ENCODE data around the gene ALOX12B.
A peak's percentile ranks its signal among the peaks of the same experiment; 100 is the strongest.
"Not testable (repeated sequence)": the region's sequence is repeated elsewhere in the genome, so short reads cannot be mapped to it uniquely, and the experiment has no call there.

The ALOX12B gene

DNA sequence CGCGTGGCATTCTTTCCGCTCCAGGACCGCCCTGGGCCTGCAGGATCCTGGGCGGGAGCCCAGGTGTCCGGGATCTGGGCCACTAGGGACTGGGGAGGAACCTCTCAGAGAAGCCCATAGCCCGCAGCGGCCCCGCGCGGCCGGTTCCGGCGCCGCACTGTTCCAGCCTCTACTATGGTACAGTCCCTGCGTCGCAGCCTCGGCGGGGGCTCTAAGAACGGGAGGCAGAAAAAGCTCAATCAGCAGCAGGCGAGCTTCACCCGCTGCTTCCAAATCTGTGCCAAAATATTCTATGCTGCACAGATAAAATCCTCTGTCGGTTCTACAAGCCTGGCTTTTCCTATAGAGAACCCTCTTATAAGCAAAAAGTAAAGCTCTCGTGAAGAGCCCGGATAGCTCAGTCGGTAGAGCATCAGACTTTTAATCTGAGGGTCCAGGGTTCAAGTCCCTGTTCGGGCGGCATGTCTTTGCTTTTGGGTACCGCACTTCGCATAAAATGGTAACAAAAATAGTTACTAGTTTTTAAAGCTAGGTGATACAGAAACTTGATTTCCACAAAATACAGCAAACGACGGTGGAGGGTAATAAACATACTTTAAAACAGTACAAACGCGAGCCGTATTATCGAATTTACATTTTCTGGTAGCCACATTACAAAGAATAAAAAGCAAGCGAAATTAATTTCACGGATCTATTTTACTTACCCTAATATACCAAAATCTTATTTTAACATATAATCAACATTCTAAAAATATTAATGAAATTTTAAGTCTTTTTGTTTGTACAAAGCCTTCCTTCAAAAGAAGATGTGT lies 31.5 kb upstream of the ALOX12B start:
- peak; percentile 87 for DNase-seq

DNA sequence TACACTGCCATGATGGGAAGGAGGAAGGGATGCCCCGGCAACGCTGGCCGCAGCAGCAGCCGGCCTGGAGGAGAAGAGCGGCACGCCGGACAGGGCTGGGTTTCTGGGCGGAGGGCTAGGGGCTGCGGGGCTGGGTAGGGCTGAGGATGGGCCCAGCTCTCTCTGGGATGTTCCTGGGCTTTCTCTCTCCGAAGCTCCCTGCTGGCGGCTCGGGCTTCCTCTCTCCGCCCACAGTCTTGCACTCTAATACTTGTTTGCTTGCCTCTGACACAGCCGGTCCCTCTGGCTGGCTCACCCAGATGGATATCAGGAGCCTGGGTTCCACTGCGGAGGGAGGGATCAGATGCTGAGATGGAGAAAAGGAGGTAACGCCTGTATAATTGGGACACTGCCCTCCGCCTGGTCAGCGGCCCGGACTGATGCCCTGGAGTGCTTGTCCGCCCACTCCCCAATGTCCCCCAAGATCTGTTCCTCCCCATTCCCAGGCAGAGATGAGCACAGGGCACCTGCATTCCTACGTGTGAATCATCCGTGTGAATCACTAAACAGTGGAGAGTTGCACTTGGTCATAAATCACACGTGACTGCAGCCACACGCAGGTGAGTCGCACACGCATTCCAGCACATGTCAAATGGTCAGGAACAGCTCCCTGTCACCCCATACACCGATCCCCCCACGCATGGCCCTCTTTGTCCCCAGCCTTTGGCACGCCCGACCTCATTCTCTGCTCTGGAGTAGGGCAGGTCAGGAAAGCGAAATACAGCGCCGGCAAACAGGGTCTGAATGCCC lies 30.7 kb upstream of the ALOX12B start, which contains the start of gene ALOXE3:
ALOXE3 (minus strand) TSS at position 535 of the 789 bp plus-strand sequence; CDS start at position 11, 524 bp downstream.
- DNase-seq, result peak; percentile 47

GRCh38 chr17:8117367-8117979 lies 30.0 kb upstream of the ALOX12B start:
- no peak for DNase-seq

DNA sequence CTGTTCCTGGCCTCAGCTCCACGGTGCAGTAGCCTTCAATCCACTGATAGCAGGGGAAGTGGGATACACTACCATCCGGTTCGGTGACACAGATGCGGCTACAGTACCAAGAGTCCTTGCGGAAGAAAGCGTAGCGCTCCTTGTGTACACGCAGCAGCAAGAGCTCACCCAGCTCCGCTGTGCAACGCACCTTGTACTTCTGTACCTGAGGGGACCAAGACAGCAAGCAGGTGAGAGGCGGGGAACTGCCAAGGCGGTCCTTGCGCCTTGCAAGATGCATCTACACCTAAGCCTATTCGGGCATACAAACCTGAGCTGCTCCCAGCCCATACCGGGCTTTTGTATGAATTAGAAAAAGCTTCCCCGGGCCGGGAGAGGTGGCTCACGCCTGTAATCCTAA lies 29.3 kb upstream of the ALOX12B start:
- peak; percentile 23 for DNase-seq

DNA sequence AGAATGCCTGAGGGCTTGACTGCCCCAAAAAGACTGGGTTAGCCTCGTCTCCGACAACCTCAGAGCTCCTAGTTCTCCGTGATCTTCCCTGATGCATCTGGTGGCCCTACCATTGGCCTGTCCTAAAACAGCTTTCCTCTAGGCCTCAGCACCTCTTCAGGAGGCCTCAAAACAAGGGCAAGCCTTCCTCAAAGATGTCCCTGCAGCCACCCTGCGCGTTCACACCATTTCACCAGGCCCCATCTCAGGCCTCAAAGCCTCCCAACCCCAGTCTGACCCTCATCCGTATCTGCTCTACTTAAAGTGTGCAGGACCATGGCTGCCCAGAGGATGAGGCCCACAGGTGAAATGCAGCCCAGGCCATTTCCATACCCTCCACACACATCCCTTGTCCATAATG lies 23.4 kb upstream of the ALOX12B start:
- DNase-seq, result no peak

- no peak for DNase-seq
Observed at GRCh38 chr17:8110456-8110804, 22.9 kb upstream of the ALOX12B start.

DNA sequence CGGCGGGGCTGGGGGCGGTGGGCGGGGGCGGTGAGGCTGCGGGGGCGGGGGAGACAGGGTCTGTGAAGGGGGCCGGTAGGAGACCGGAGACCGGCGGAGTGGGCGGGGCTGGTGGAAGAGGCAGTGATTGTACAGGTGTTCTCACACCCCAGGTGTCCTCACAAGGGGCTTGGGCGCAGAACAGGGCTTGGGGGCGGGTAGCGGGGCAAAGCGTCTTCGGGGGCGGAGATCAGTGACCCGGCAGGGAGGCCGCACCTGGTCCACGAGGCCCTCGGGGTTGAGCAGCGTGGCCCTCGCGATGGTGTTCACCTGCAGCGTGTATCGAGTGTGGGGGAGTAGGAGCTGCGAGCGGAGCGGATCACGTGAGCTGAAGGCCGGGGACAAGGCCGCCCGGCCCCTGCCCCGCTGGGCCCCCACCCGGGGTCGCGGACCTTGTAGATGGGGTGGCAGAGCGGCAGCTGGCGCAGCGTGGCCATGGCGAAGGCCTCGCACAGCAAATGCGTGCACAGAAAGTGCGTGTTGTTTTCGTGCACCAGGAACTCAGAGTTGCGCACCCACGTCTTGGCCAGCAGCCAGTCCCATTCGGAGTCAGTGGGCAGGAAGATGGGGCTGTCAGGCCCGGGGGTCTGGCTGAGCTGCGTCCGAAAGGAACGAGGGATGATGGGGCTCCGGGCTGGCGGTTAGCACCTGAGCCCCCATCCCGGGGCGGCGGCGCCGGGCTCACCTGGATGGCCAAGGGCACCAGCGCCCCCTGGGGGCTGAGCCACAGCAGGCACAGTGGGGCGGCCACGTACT lies 22.3 kb upstream of the ALOX12B start:
- DNase-seq, result peak; percentile 91

- no peak for DNase-seq
Observed at GRCh38 chr17:8108972-8109660, 21.6 kb upstream of the ALOX12B start.

DNA sequence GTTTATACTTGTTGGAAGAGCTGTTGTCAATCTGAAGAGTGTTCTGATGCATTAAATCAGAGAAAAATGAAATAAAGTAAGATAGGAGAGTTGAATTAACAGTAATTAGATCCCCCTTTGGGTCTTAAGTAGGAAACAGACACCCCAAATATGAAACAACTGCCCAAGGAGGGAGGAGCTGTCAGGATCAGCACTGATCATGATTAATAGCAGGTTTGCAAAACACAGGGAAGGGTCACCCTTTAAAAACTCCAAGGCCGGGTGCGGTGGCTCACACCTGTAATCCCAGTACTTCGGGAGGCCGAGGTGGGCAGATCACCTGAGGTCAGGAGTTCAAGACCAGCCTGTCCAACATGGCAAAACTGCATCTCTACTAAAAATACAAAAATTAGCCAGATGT lies 19.5 kb upstream of the ALOX12B start:
- not testable (repeated sequence) for DNase-seq

GRCh38 chr17:8105957-8106398 lies 18.5 kb upstream of the ALOX12B start:
- no peak for DNase-seq

GRCh38 chr17:8104911-8105310 lies 17.4 kb upstream of the ALOX12B start:
- no peak for DNase-seq

DNA sequence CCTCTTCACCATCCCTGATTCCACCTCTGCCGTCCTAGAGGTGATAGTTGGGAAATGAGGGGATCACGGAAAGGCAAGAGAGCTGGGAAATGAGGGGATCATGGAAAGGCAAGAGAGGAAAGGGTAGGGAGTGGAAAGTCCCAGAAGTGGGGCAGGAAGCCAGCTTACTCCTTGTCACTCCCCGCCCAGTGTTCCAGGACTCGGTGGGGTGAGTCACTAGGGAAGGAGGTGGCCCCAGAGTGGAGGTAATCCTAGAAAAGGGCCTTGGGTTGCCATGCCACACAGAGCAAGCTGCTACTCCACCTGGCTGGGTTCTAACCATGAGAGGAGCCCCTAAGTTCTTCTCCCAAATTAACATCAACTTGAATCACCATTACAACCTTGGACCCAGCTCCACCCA lies 16.0 kb upstream of the ALOX12B start:
- no peak for DNase-seq

GRCh38 chr17:8101721-8102120 lies 14.2 kb upstream of the ALOX12B start:
- DNase-seq, result no peak

- no peak for DNase-seq
Observed at GRCh38 chr17:8100763-8101162, 13.2 kb upstream of the ALOX12B start.

DNA sequence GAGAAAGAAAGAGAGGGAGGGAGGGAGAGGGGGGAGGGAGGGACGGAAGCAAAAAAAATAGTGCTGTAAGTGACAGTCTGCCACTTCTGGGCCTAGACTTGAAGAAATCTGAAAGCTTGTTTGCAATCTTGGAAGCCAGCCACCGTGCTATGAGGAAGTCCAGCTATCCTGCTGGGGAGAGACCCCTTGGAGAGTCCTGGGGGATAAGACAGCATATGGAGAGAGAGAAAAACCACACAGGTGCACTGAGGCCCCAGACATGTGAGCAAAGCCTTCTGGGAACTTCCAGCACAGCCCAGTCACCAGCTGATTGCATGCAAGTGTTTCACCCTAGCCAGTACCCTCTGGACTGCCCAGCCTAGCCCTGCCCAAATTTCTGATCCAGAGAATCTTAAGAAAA lies 12.6 kb upstream of the ALOX12B start:
- DNase-seq, result no peak

- no peak for DNase-seq
Observed at GRCh38 chr17:8096541-8096940, 9.0 kb upstream of the ALOX12B start.

DNA sequence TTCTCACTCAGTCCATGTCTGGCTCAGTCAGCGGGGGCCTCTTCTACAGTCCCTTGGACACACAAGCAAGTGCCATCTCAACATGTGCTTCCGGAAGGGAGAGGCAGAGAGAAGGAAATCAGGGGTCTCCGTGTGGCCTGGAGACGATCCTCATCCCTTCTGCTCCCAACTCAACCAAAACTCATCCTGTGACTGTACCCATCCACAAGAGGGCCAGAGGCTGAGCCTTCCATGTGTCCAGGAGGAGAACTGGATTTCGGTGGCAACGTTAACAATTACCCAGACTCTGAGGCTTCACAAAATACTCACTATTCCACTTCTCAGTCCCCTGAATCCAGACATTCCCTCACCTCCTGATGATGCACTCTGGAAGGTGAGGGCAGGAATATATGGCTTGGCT lies 7.8 kb upstream of the ALOX12B start:
- DNase-seq, result no peak

- DNase-seq, result no peak
Observed at GRCh38 chr17:8091033-8091687, 3.6 kb upstream of the ALOX12B start.

- no peak for DNase-seq
Observed at GRCh38 chr17:8089728-8090127, 2.2 kb upstream of the ALOX12B start.

GRCh38 chr17:8087952-8088230 lies 375 bp upstream of the ALOX12B start:
- no peak for DNase-seq

GRCh38 chr17:8084250-8084649 lies 3.3 kb downstream of the ALOX12B start:
- no peak for DNase-seq

GRCh38 chr17:8082292-8082691 lies 5.2 kb downstream of the ALOX12B start:
- no peak for DNase-seq

Measured in CD4-positive, alpha-beta T cell treated with Interleukin-6 for 4 hours (primary cell).